GM12878 (cell line): ENCODE results near the gene ATP8A1. TPM values are rescaled to one million over a fixed set of nuclear protein-coding genes. Genes with fewer than 3 reads are reported as not detected.
A peak's percentile ranks its signal among the peaks of the same experiment; 100 is the strongest.

Experiments
- ATAC-seq: fragments of 200-7000 bp; cut with Tn5 transposase; 3 replicates; pipeline ENCODE4 v1.9.1; 2020; ENCODE audit warnings: mild to moderate bottlenecking, moderate library complexity
- BruUV-seq: library from RNA; stranded (reverse); fragments of 400-500 nt; replicated peaks from 2 replicates; lab custom pipeline; 2021; lab: Mats Ljungman, UMichigan
- CTCF ChIA-PET: fragments of 300-600 bp; sonication (Branson Sonifier 250); formaldehyde crosslinking; extraction: SDS; loops from one replicate; lab custom pipeline; 2021; ENCODE audit warnings: inconsistent platforms; lab: Yijun Ruan, JAX
- POLR2A ChIA-PET: fragments of 350-600 bp; formaldehyde crosslinking; extraction: SDS; loops from one replicate; lab custom pipeline; 2021; ENCODE audit warnings: inconsistent platforms; lab: Charles Lee
- RAD21 ChIA-PET: fragments of 300-600 bp; sonication (Branson Sonifier 250); formaldehyde crosslinking; loops from one replicate; lab custom pipeline; 2023; ENCODE audit warnings: antibody characterized with exemption; ENCODE audit not compliant: unreplicated experiment; lab: Charles Lee
- SMC1A ChIA-PET: fragments of 300-600 bp; sonication (Branson Sonifier 250); formaldehyde crosslinking; loops from one replicate; lab custom pipeline; 2023; ENCODE audit not compliant: unreplicated experiment, uncharacterized antibody; lab: Charles Lee
- DNase-seq: peaks from one replicate; pipeline ENCODE4 v3.0.0-alpha.2; 2011; ENCODE audit warnings: low read depth, low spot score
- FAIRE-seq: peaks from 3 replicates; lab custom pipeline; 2011; peaks lifted over from hg19 to GRCh38; lab: Jason Lieb, UNC
- H2AFZ ChIP-seq: 2 replicates; pipeline ENCODE4 v1.6.0; 2011; ENCODE audit warnings: low read depth, low read length, control low read depth; ENCODE audit not compliant: control insufficient read depth
- H3K27ac ChIP-seq: 2 replicates; pipeline ENCODE4 v1.5.1; 2011; ENCODE audit warnings: control low read depth; ENCODE audit not compliant: control insufficient read depth, insufficient read depth
- H3K27me3 ChIP-seq, 2 experiments: replicated peaks in 1 of 2; 2 replicates each; pipeline versions ENCODE4 v1.6.0 to v1.6.1; 2011; ENCODE audit warnings: low read length in 1 of 2; ENCODE audit not compliant: control insufficient read depth in 2 of 2, insufficient read depth in 2 of 2
- H3K36me3 ChIP-seq, 2 experiments: 2 replicates each; pipeline ENCODE4 v1.5.1; 2011; ENCODE audit warnings: low read length in 1 of 2; ENCODE audit not compliant: control insufficient read depth in 2 of 2, insufficient read depth in 2 of 2
- H3K4me1 ChIP-seq: 2 replicates; pipeline ENCODE4 v1.6.1; 2011; ENCODE audit warnings: mild to moderate bottlenecking, low read length, moderate library complexity, mixed read lengths; ENCODE audit not compliant: control insufficient read depth, insufficient read depth
- H3K4me2 ChIP-seq: 2 replicates; pipeline ENCODE4 v1.6.0; 2011; ENCODE audit warnings: control low read depth; ENCODE audit not compliant: control insufficient read depth, insufficient read depth
- H3K4me3 ChIP-seq: fragments of 200-600 bp; sonication (generic); 2 replicates; pipeline ENCODE4 v1.5.1; 2016
- H3K79me2 ChIP-seq: 2 replicates; pipeline ENCODE4 v1.6.0; 2011; ENCODE audit warnings: low read length; ENCODE audit not compliant: control insufficient read depth, insufficient read depth
- H3K9ac ChIP-seq: 2 replicates; pipeline ENCODE4 v1.8.0; 2011; ENCODE audit warnings: low read length, control low read depth, mixed read lengths; ENCODE audit not compliant: control insufficient read depth, insufficient read depth
- H3K9me3 ChIP-seq: replicated peaks from 3 replicates; pipeline ENCODE4 v1.5.1; 2011; ENCODE audit warnings: mild to moderate bottlenecking, low read length; ENCODE audit not compliant: control insufficient read depth, insufficient read depth
- H4K20me1 ChIP-seq: 2 replicates; pipeline ENCODE4 v1.6.0; 2011; ENCODE audit not compliant: control insufficient read depth, insufficient read depth
- BRCA1 ChIP-seq: IDR thresholded peaks from 2 replicates; pipeline ENCODE4 v1.6.1; 2011; ENCODE audit warnings: low read depth, low read length, improper control_type of control experiment
- IKZF2 ChIP-seq, 2 experiments: fragments of 450-650 bp; IDR thresholded peaks; 2 replicates each; pipeline ENCODE4 v1.6.1; 2017; ENCODE audit warnings: mild to moderate bottlenecking in 2 of 2, moderate library complexity in 2 of 2
- IRF3 ChIP-seq: fragments of 450-650 bp; IDR thresholded peaks from 2 replicates; pipeline ENCODE4 v1.6.1; 2014; ENCODE audit warnings: mild to moderate bottlenecking
- IRF4 ChIP-seq: IDR thresholded peaks from 2 replicates; pipeline ENCODE4 v1.6.1; 2011; ENCODE audit warnings: low read depth, low read length
- IRF5 ChIP-seq: fragments of 450-650 bp; IDR thresholded peaks from 2 replicates; pipeline ENCODE4 v1.6.1; 2017; ENCODE audit warnings: borderline replicate concordance
- KDM1A ChIP-seq: fragments of 200-600 bp; sonication (generic); IDR thresholded peaks from 2 replicates; pipeline ENCODE4 v1.6.1; 2016; ENCODE audit warnings: borderline replicate concordance
- NBN ChIP-seq: fragments of 450-650 bp; IDR thresholded peaks from 2 replicates; pipeline ENCODE4 v1.6.1; 2016
- NR2C1 ChIP-seq: fragments of 450-650 bp; IDR thresholded peaks from 2 replicates; pipeline ENCODE4 v1.6.1; 2017; ENCODE audit warnings: antibody characterized with exemption, mild to moderate bottlenecking, moderate library complexity
- NR2C2 ChIP-seq: IDR thresholded peaks from 2 replicates; pipeline ENCODE4 v1.6.1; 2011; ENCODE audit warnings: borderline replicate concordance, low read depth; ENCODE audit not compliant: control insufficient read depth, insufficient read length
- PML ChIP-seq: IDR thresholded peaks from 2 replicates; pipeline ENCODE4 v1.6.1; 2012; ENCODE audit warnings: low read length, inconsistent platforms
- POLR2AphosphoS5 ChIP-seq: IDR thresholded peaks from 2 replicates; pipeline ENCODE4 v1.6.1; 2011; ENCODE audit warnings: mild to moderate bottlenecking, low read length, inconsistent platforms
- RAD51 ChIP-seq: fragments of 450-650 bp; IDR thresholded peaks from 2 replicates; pipeline ENCODE4 v1.6.1; 2016; ENCODE audit warnings: moderate library complexity, mild to moderate bottlenecking, inconsistent platforms
- SREBF1 ChIP-seq: IDR thresholded peaks from 2 replicates; pipeline ENCODE4 v1.6.1; 2012; ENCODE audit warnings: mild to moderate bottlenecking, low read length
- in situ Hi-C: fragments of 300-500 bp; cut with MboI; formaldehyde crosslinking; loops from 9 replicates; pipeline ENCODE4 v1.14.3; 2018; ENCODE audit warnings: mixed read lengths
- intact Hi-C: fragments of 100-400 bp; cut with micrococcal nuclease; formaldehyde crosslinking; loops from one replicate; pipeline ENCODE4 v1.14.2; 2022; ENCODE audit not compliant: unreplicated experiment
- polyA plus RNA-seq, 11 experiments: library from polyadenylated mRNA; depleted of rRNA in 4 of 11; unstranded in 6 of 11; stranded (reverse) in 5 of 11; fragments of >200 nt; fragmentation: Nextera tagmentation in 4 of 11; fragmentation: Illumina TruSeq in 1 of 11; extraction: Ambion mirVana in 4 of 11; extraction: Trizol in 1 of 11; gene quantifications; 1 replicate in 1 of 11; 2 replicates in 10 of 11; pipeline versions ENCODE4 v1.2.1 to v1.2.3, GENCODE V29; 2011 to 2016; ENCODE audit warnings: inconsistent platforms in 2 of 11, missing spikeins in 2 of 11, low read depth in 1 of 11
- total RNA-seq, 4 experiments: library from RNA; depleted of rRNA in 3 of 4; stranded (reverse); fragments of >200 nt in 3 of 4; fragmentation: Illumina TruSeq in 1 of 4; extraction: Trizol in 1 of 4; gene quantifications; 2 replicates each; pipeline versions ENCODE4 v1.2.1 to v1.2.3, GENCODE V29; 2013 to 2021
- TF ChIP-seq, protein P1 (sequence below): IDR thresholded peaks from 2 replicates; pipeline ENCODE4 v1.6.1; 2012; ENCODE audit warnings: mild to moderate bottlenecking, low read depth, low read length

The ATP8A1 gene
- total and polyA plus RNA-seq, 10 of the 15 experiments (the other 5 are each of a cell fraction or from before 2014, with no cell fraction given) = 9.0 to 116 (median 37.3) TPM

GRCh38 chr4:42646013-42646784 is 10.7 kb downstream of the ATP8A1 start (continued):
- TF ChIP-seq NR2C2 = no peak
- TF ChIP-seq NBN = no peak
- TF ChIP-seq, all 136 proteins: peak for 2

GRCh38 chr4:42644897-42645296 is 12.0 kb downstream of the ATP8A1 start:
- Histone ChIP-seq H3K36me3 (no peaks in the 10 kb centered on the region), H3K9me3 (no peaks in the 10 kb centered on the region; the same call in 2 of the 3 replicates), H3K27me3 (no peaks in the 10 kb centered on the region), H3K9ac (peak overlapping the region; percentile 42; the same call in 1 of the 2 replicates), H3K79me2 (peaks cover 99% of the 10 kb centered on the region), H2AFZ (no peak overlapping the region), H4K20me1 (no peaks in the 10 kb centered on the region), H3K4me3 (no peak overlapping the region), H3K4me2 (peak overlapping the region; percentile 95), H3K4me1 (peaks cover 59% of the 10 kb centered on the region), H3K27ac (peak overlapping the region; percentile 98; the same call in 1 of the 2 replicates)
- ATAC-seq (no peak), DNase-seq (no peak), FAIRE-seq (no peak)
- intact Hi-C loops (no loop called here), in situ Hi-C loops (loop anchor here (25.0 kb wide), 1 partner anchor 1983 kb away; no protein-coding TSS in a partner anchor)
- SMC1A ChIA-PET = interaction anchor here (0.5 to 20.0 kb wide), 9 partner anchors 12 to 156 kb away, joined by 3 to 478 read pairs (median 3); partner anchors contain the start of gene ATP8A1
- RAD21 ChIA-PET = interaction anchor here (0.6 to 16.5 kb wide), 5 partner anchors 10 to 137 kb away, joined by 3 to 252 read pairs (median 69); partner anchors contain the start of gene ATP8A1
- POLR2A ChIA-PET = interaction anchor here (1.1 to 13.1 kb wide), 3 partner anchors 11 to 76 kb away, joined by 4 to 254 read pairs (median 167); partner anchors contain the start of gene ATP8A1
- no TSS peak for BruUV-seq
- CTCF ChIA-PET = interaction anchor here (1.6 to 10.0 kb wide), 4 partner anchors 10 to 76 kb away, joined by 5 to 113 read pairs (median 17); partner anchors contain the start of gene ATP8A1
- TF ChIP-seq NR2C1 = no peak
- TF ChIP-seq PML = no peak
- no peak for TF ChIP-seq RAD51
- no peak for TF ChIP-seq IRF5
- no peak for TF ChIP-seq KDM1A
- TF ChIP-seq SREBF1 = no peak
- TF ChIP-seq IKZF2 (IDR thresholded peaks at IDR 0.05) = no peak
- no peak for TF ChIP-seq BRCA1
- no peak for TF ChIP-seq IRF4
- TF ChIP-seq, protein P1, sequence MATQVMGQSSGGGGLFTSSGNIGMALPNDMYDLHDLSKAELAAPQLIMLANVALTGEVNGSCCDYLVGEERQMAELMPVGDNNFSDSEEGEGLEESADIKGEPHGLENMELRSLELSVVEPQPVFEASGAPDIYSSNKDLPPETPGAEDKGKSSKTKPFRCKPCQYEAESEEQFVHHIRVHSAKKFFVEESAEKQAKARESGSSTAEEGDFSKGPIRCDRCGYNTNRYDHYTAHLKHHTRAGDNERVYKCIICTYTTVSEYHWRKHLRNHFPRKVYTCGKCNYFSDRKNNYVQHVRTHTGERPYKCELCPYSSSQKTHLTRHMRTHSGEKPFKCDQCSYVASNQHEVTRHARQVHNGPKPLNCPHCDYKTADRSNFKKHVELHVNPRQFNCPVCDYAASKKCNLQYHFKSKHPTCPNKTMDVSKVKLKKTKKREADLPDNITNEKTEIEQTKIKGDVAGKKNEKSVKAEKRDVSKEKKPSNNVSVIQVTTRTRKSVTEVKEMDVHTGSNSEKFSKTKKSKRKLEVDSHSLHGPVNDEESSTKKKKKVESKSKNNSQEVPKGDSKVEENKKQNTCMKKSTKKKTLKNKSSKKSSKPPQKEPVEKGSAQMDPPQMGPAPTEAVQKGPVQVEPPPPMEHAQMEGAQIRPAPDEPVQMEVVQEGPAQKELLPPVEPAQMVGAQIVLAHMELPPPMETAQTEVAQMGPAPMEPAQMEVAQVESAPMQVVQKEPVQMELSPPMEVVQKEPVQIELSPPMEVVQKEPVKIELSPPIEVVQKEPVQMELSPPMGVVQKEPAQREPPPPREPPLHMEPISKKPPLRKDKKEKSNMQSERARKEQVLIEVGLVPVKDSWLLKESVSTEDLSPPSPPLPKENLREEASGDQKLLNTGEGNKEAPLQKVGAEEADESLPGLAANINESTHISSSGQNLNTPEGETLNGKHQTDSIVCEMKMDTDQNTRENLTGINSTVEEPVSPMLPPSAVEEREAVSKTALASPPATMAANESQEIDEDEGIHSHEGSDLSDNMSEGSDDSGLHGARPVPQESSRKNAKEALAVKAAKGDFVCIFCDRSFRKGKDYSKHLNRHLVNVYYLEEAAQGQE = no peak
- TF ChIP-seq IRF3 = no peak
- no peak for TF ChIP-seq POLR2AphosphoS5
